Vagina (tissue), 2 donors: ENCODE results near the gene GANAB. TPM values are rescaled to one million over a fixed set of nuclear protein-coding genes. Genes with fewer than 3 reads are reported as not detected.

ENCODE experiments used
- DNase-seq, 2 donors: peaks; one replicate each; pipeline ENCODE4 v3.0.0-alpha.2; 2017; ENCODE audit errors: extremely low spot score in 2 of 2
- H3K27ac ChIP-seq: fragments of 200-600 bp; sonication (generic); one replicate; pipeline ENCODE4 v1.5.1; 2019
- H3K27me3 ChIP-seq: fragments of 200-600 bp; sonication (generic); one replicate; pipeline ENCODE4 v1.5.1; 2019
- H3K36me3 ChIP-seq, 2 donors: fragments of 200-600 bp; sonication (generic); one replicate each; pipeline ENCODE4 v1.5.1; 2017 to 2019
- H3K4me1 ChIP-seq: fragments of 200-600 bp; sonication (generic); one replicate; pipeline ENCODE4 v1.5.1; 2019
- H3K4me3 ChIP-seq, 2 donors: fragments of 200-600 bp; sonication (generic); 1 replicate in 1 of 2; 2 replicates in 1 of 2; pipeline ENCODE4 v1.5.1; 2016 to 2019
- H3K9me3 ChIP-seq: fragments of 200-600 bp; sonication (generic); one replicate; pipeline ENCODE4 v1.5.1; 2019
- CTCF ChIP-seq, 3 experiments: fragments of 450-650 bp in 2 of 3; fragments of 200-600 bp in 1 of 3; sonication (generic) in 1 of 3; IDR thresholded peaks; one replicate each; pipeline ENCODE4 v1.5.1; 2017 to 2019; ENCODE audit warnings: antibody characterized with exemption in 3 of 3, mild to moderate bottlenecking in 2 of 3, moderate library complexity in 2 of 3
- POLR2A ChIP-seq, 2 donors: fragments of 450-650 bp; IDR thresholded peaks; one replicate each; pipeline ENCODE4 v1.6.1; 2017; ENCODE audit warnings: antibody characterized with exemption in 2 of 2, mild to moderate bottlenecking in 2 of 2, moderate library complexity in 2 of 2
- POLR2AphosphoS5 ChIP-seq, 2 donors: sonication (generic); formaldehyde crosslinking; IDR thresholded peaks; one replicate each; pipeline ENCODE4 v1.9.0; 2017; ENCODE audit warnings: antibody characterized with exemption in 2 of 2, mild to moderate bottlenecking in 2 of 2, low read depth in 1 of 2; ENCODE audit not compliant: insufficient read depth in 1 of 2
- intact Hi-C: fragments of 100-400 bp; cut with DNase I; formaldehyde crosslinking; loops from one replicate; pipeline ENCODE4 v1.15.1; 2023
- total RNA-seq: library from RNA; depleted of rRNA; stranded (reverse); fragments of >200 nt; gene quantifications from one replicate; pipeline ENCODE4 v1.2.3, GENCODE V29; 2016

Gene GANAB
- total RNA-seq, 1 donor from 2014 or later: 129 TPM

GRCh38 chr11:62600367-62601121 lies 45.9 kb downstream of the GANAB start:
- no peaks in the 10 kb centered on the region for H3K27me3 ChIP-seq
- peaks cover 37% of the 10 kb centered on the region for H3K4me1 ChIP-seq
- no peak for DNase-seq
- TF ChIP-seq POLR2AphosphoS5 (IDR thresholded peaks at IDR 0.05; ENCODE audit: insufficient read depth in 1 of 2, low read depth in 1 of 2) (no peak), POLR2A (IDR thresholded peaks at IDR 0.05) (no peak), CTCF (IDR thresholded peaks at IDR 0.05) (no peak)
- peak overlapping the region; percentile 73 to 94 for H3K4me3 ChIP-seq
- intact Hi-C loops: no loop called here
- peak overlapping the region; percentile 97 for H3K27ac ChIP-seq
- no peaks in the 10 kb centered on the region for H3K9me3 ChIP-seq
- peaks cover 0 to 30% of the 10 kb centered on the region in 2 donors for H3K36me3 ChIP-seq

- Histone ChIP-seq H3K27me3 (no peaks in the 10 kb centered on the region), H3K4me3 (peak overlapping the region; percentile 73 to 94), H3K27ac (peak overlapping the region; percentile 97), H3K36me3 (peaks cover 0 to 32% of the 10 kb centered on the region in 2 donors), H3K4me1 (peaks cover 37% of the 10 kb centered on the region), H3K9me3 (no peaks in the 10 kb centered on the region)
- intact Hi-C loops: no loop called here
- TF ChIP-seq CTCF (IDR thresholded peaks at IDR 0.05) (no peak), POLR2AphosphoS5 (IDR thresholded peaks at IDR 0.05; ENCODE audit: insufficient read depth in 1 of 2, low read depth in 1 of 2) (no peak), POLR2A (IDR thresholded peaks at IDR 0.05) (no peak)
- no peak for DNase-seq
These were observed 46.5 kb downstream of the GANAB start for GRCh38 chr11:62599901-62600300.

DNA sequence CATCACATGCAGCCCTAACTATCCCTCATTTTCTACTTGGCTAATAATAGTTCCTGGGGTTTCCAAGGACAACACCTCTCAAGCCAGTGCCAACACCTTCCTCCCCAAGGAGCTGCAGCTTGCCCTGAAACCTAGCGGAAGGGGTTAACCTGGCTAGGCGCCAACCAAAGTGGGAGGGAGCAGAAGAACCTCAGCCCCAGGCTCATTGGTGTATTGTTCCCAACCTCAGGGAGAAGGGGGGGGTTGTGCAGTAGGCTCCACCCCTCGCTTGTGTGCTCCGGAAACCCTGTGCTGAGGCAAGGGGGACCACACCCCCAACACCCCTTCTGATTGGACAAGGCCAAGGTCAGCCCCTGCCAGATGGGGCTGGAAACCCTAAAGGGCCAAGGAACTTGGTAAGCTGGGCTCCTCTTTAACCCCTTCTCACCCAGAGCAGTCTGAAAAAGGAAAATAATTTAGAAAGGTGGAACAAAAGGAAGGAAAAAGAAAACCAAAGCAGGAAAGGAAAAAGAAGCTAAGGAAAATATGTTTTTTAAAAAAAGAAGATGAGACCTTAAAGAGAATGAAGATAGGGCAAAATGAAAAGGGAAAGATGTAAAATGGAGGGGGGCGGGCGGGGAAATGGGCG lies 47.2 kb downstream of the GANAB start:
- Histone ChIP-seq H3K4me1 (peaks cover 37% of the 10 kb centered on the region), H3K27me3 (no peaks in the 10 kb centered on the region), H3K9me3 (no peaks in the 10 kb centered on the region), H3K36me3 (peaks cover 0 to 39% of the 10 kb centered on the region in 2 donors), H3K27ac (peak overlapping the region; percentile 97), H3K4me3 (peak overlapping the region; percentile 73 to 94)
- intact Hi-C loops: no loop called here
- peak in 1 of 2 donors; percentile 98 for DNase-seq
- TF ChIP-seq POLR2A (IDR thresholded peaks at IDR 0.05): no peak
- TF ChIP-seq POLR2AphosphoS5 (IDR thresholded peaks at IDR 0.05; ENCODE audit: insufficient read depth in 1 of 2, low read depth in 1 of 2): peak; percentile 83 to 87

DNA sequence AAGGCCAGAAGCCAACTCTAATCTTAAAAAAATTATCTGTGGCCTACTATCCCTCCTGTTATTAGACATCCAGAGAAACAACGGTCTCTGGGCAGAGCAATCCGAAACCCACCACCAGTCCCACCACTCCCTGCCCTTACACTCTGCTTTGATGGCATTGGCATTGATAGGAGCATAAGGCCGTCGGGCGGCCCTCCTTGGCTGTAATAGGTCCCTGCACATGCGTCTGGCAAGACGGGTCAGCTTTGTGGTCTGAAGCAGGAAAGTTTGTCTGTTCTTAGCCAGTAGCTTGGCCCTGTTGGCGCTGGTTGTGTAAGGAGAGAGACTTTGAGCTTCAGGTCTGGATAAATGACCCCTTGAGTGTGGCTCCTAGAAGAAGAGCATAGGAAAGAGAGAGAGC lies 51.3 kb downstream of the GANAB start:
- intact Hi-C loops: no loop called here
- H3K27ac ChIP-seq: no peak overlapping the region
- no peak for TF ChIP-seq POLR2A (IDR thresholded peaks at IDR 0.05)
- no peak for TF ChIP-seq POLR2AphosphoS5 (IDR thresholded peaks at IDR 0.05; ENCODE audit: insufficient read depth in 1 of 2, low read depth in 1 of 2)
- TF ChIP-seq CTCF (IDR thresholded peaks at IDR 0.05): no peak
- no peaks in the 10 kb centered on the region for H3K9me3 ChIP-seq
- H3K36me3 ChIP-seq: peaks cover 0 to 44% of the 10 kb centered on the region in 2 donors
- no peak for DNase-seq
- no peak overlapping the region for H3K4me3 ChIP-seq
- H3K4me1 ChIP-seq: peaks cover 43% of the 10 kb centered on the region
- no peaks in the 10 kb centered on the region for H3K27me3 ChIP-seq

- Histone ChIP-seq H3K9me3 (no peaks in the 10 kb centered on the region), H3K4me1 (peaks cover 32% of the 10 kb centered on the region), H3K36me3 (peaks cover 0 to 48% of the 10 kb centered on the region in 2 donors), H3K27ac (no peak overlapping the region), H3K4me3 (no peak overlapping the region), H3K27me3 (no peaks in the 10 kb centered on the region)
- TF ChIP-seq CTCF (IDR thresholded peaks at IDR 0.05) (peak; percentile 18 to 56 (median 22)), POLR2A (IDR thresholded peaks at IDR 0.05) (no peak), POLR2AphosphoS5 (IDR thresholded peaks at IDR 0.05; ENCODE audit: insufficient read depth in 1 of 2, low read depth in 1 of 2) (no peak)
- no peak for DNase-seq
- intact Hi-C loops: no loop called here
These were observed 52.9 kb downstream of the GANAB start for GRCh38 chr11:62593434-62594044.
